ENCODE results near the gene NDST3.

DNA sequence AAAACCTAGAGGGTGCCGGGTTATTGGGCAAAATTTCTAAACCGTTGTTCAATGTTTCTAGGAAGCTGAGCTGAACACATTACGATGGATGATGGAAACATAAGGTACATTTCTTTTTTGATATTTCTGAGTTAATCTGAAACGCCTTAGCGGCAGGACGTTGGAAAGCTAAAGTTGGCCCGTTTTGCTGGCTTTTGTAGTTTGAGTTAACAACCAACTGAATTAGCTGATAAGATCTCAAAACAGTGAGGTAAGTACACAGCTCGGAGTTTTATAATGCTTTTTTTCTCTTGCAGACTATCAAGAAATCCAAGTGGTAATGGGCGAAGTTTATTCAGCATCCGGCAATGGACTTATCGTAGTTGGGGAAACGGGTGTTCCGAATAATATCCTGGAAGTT is 245.0 kb downstream of the NDST3 start:
- TF ChIP-seq POLR2AphosphoS5 (IDR thresholded peaks at IDR 0.05; ENCODE audit: insufficient read depth in 1 of 2, low read depth in 1 of 2) (no peak), POLR2A (IDR thresholded peaks at IDR 0.05) (no peak)
- TF ChIP-seq, protein P1, sequence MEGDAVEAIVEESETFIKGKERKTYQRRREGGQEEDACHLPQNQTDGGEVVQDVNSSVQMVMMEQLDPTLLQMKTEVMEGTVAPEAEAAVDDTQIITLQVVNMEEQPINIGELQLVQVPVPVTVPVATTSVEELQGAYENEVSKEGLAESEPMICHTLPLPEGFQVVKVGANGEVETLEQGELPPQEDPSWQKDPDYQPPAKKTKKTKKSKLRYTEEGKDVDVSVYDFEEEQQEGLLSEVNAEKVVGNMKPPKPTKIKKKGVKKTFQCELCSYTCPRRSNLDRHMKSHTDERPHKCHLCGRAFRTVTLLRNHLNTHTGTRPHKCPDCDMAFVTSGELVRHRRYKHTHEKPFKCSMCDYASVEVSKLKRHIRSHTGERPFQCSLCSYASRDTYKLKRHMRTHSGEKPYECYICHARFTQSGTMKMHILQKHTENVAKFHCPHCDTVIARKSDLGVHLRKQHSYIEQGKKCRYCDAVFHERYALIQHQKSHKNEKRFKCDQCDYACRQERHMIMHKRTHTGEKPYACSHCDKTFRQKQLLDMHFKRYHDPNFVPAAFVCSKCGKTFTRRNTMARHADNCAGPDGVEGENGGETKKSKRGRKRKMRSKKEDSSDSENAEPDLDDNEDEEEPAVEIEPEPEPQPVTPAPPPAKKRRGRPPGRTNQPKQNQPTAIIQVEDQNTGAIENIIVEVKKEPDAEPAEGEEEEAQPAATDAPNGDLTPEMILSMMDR (IDR thresholded peaks at IDR 0.05), result no peak
